Suprapubic skin (tissue), 4 donors: ENCODE measurements around the gene OR2AE1.

Experiments used
- CTCF ChIP-seq, 2 donors: fragments of 200-600 bp in 1 of 2; fragments of 450-650 bp in 1 of 2; sonication (generic) in 1 of 2; IDR thresholded peaks; one replicate each; pipeline ENCODE4 v1.5.1; 2016 to 2019; ENCODE audit warnings: antibody characterized with exemption in 2 of 2, mild to moderate bottlenecking in 1 of 2, moderate library complexity in 1 of 2
- EP300 ChIP-seq: sonication (generic); formaldehyde crosslinking; IDR thresholded peaks from one replicate; pipeline ENCODE4 v1.6.1; 2017; ENCODE audit warnings: antibody characterized with exemption
- POLR2A ChIP-seq, 2 donors: fragments of 450-650 bp; IDR thresholded peaks; one replicate each; pipeline ENCODE4 v1.6.1; 2017; ENCODE audit warnings: antibody characterized with exemption in 2 of 2, mild to moderate bottlenecking in 2 of 2, moderate library complexity in 2 of 2
- POLR2AphosphoS5 ChIP-seq, 3 donors: sonication (generic); formaldehyde crosslinking; IDR thresholded peaks; one replicate each; pipeline ENCODE4 v1.6.1; 2017; ENCODE audit warnings: antibody characterized with exemption in 3 of 3

GRCh38 chr7:99919814-99920112 is 42.9 kb upstream of the OR2AE1 start:
- TF ChIP-seq EP300, result no peak
- no peak for TF ChIP-seq POLR2A (IDR thresholded peaks at IDR 0.05)
- TF ChIP-seq CTCF (IDR thresholded peaks at IDR 0.05), result no peak
- TF ChIP-seq POLR2AphosphoS5 (IDR thresholded peaks at IDR 0.05), result no peak
